HG03342 (cell line): ENCODE measurements around the gene GABRB2.
A peak's percentile ranks its signal among the peaks of the same experiment; 100 is the strongest.

Source experiments
- ATAC-seq: cut with Tn5 transposase; IDR thresholded peaks from one replicate; pipeline ENCODE4 v1.9.1; 2021; ENCODE audit warnings: mild to moderate bottlenecking, moderate library complexity; ENCODE audit not compliant: unreplicated experiment

Gene GABRB2

GRCh38 chr5:161481922-161482321 lies 64.6 kb downstream of the GABRB2 start:
- ATAC-seq, result peak; percentile 64

GRCh38 chr5:161471211-161471950 lies 75.1 kb downstream of the GABRB2 start:
- no peak for ATAC-seq

- no peak for ATAC-seq
These were observed 78.8 kb downstream of the GABRB2 start for GRCh38 chr5:161467703-161468102.

GRCh38 chr5:161460741-161461140 lies 85.8 kb downstream of the GABRB2 start:
- ATAC-seq, result no peak

- no peak for ATAC-seq
These were observed 99.9 kb downstream of the GABRB2 start for GRCh38 chr5:161446655-161447054.

GRCh38 chr5:161442471-161442870 lies 104.1 kb downstream of the GABRB2 start:
- ATAC-seq, result no peak

GRCh38 chr5:161432798-161433197 lies 113.7 kb downstream of the GABRB2 start:
- ATAC-seq, result no peak

GRCh38 chr5:161431963-161432362 lies 114.6 kb downstream of the GABRB2 start:
- no peak for ATAC-seq

- ATAC-seq, result no peak
These were observed 125.5 kb downstream of the GABRB2 start for GRCh38 chr5:161421067-161421466.

- no peak for ATAC-seq
These were observed 126.0 kb downstream of the GABRB2 start for GRCh38 chr5:161420521-161420920.

GRCh38 chr5:161414896-161415295 lies 131.6 kb downstream of the GABRB2 start:
- ATAC-seq, result no peak

GRCh38 chr5:161414037-161414436 lies 132.5 kb downstream of the GABRB2 start:
- no peak for ATAC-seq

- ATAC-seq, result no peak
These were observed 133.7 kb downstream of the GABRB2 start for GRCh38 chr5:161412792-161413191.

GRCh38 chr5:161411156-161411555 lies 135.4 kb downstream of the GABRB2 start:
- no peak for ATAC-seq

- no peak for ATAC-seq
These were observed 135.9 kb downstream of the GABRB2 start for GRCh38 chr5:161410640-161411039.

- no peak for ATAC-seq
These were observed 137.1 kb downstream of the GABRB2 start for GRCh38 chr5:161409471-161409870.

GRCh38 chr5:161406880-161407279 lies 139.6 kb downstream of the GABRB2 start:
- ATAC-seq, result no peak

GRCh38 chr5:161403996-161404395 lies 142.5 kb downstream of the GABRB2 start:
- ATAC-seq, result no peak

- no peak for ATAC-seq
These were observed 143.4 kb downstream of the GABRB2 start for GRCh38 chr5:161403121-161403520.

GRCh38 chr5:161400583-161400982 lies 145.9 kb downstream of the GABRB2 start:
- ATAC-seq, result no peak

GRCh38 chr5:161399996-161400562 lies 146.4 kb downstream of the GABRB2 start:
- no peak for ATAC-seq

- no peak for ATAC-seq
These were observed 149.1 kb downstream of the GABRB2 start for GRCh38 chr5:161397448-161397847.

GRCh38 chr5:161396171-161396570 lies 150.4 kb downstream of the GABRB2 start:
- ATAC-seq, result no peak
